HG02623 (cell line): ENCODE data around the gene SLC26A6.

Source experiments
- ATAC-seq: cut with Tn5 transposase; IDR thresholded peaks from one replicate; pipeline ENCODE4 v1.9.1; 2021; ENCODE audit warnings: moderate library complexity; ENCODE audit not compliant: unreplicated experiment

Gene SLC26A6

GRCh38 chr3:48635222-48636021, at the start of gene SLC26A6:
TSS of gene SLC26A6 (minus strand) at chr3:48635461. CDS start at chr3:48635393, 68 bp downstream.
- peak; percentile 85 for ATAC-seq

GRCh38 chr3:48684480-48685143, 49.4 kb upstream of the SLC26A6 start:
- no peak for ATAC-seq

DNA sequence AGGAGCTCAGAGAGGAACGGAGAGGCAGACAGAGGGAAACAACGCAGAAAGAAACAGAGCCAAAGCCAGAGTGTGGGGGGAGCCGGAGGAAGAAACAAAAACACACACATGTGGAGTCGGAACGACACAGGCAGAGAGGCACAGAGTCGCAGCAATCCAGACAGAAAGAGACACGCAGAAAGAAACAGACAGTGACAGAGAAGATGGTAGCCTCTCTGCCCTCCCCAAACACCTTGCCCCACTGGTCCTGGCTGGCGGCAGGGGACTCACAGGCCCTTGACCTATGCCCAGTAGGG, 48.7 kb upstream of the SLC26A6 start:
- no peak for ATAC-seq

DNA sequence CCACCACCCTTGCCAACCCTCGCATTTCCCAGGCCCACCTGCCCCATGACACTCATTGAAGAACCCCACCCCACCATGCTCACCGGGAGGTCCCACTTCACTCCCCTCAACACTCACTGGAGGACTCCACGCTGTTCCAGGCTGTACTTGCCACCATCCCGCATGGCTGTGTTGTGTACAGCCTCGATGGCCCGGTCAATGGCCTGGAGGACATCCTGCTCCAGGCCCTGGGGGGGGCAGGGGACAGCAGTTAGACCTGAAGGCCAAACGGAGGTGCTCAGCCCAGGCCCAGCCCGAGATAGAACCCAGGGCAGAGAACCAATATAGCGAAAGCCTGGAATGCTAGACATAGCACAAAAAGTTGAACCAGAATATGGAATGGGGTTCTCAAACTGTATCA, 47.5 kb upstream of the SLC26A6 start:
- ATAC-seq, result no peak

- ATAC-seq, result no peak
These were observed 46.8 kb upstream of the SLC26A6 start for GRCh38 chr3:48681974-48682610.

DNA sequence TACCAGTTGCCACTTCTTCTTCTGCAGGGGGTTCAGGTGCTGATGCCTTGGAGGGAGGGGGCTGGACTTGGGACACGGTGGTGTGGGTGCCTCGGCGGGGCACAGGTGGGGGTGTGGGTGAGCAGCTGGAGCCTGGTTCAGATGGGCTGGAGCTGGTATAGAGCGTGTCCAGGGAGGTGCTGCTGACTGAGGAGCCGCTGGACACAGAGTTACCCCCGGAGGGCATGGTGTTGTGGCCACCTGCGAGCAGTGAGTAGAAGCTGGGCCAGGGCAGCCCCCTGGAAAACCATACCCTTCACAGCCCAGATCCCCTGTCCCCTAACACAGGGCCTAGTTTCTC, 46.2 kb upstream of the SLC26A6 start:
- ATAC-seq, result no peak

- no peak for ATAC-seq
These were observed 45.7 kb upstream of the SLC26A6 start for GRCh38 chr3:48680811-48681540.

- ATAC-seq, result no peak
These were observed 44.4 kb upstream of the SLC26A6 start for GRCh38 chr3:48679411-48680391.

DNA sequence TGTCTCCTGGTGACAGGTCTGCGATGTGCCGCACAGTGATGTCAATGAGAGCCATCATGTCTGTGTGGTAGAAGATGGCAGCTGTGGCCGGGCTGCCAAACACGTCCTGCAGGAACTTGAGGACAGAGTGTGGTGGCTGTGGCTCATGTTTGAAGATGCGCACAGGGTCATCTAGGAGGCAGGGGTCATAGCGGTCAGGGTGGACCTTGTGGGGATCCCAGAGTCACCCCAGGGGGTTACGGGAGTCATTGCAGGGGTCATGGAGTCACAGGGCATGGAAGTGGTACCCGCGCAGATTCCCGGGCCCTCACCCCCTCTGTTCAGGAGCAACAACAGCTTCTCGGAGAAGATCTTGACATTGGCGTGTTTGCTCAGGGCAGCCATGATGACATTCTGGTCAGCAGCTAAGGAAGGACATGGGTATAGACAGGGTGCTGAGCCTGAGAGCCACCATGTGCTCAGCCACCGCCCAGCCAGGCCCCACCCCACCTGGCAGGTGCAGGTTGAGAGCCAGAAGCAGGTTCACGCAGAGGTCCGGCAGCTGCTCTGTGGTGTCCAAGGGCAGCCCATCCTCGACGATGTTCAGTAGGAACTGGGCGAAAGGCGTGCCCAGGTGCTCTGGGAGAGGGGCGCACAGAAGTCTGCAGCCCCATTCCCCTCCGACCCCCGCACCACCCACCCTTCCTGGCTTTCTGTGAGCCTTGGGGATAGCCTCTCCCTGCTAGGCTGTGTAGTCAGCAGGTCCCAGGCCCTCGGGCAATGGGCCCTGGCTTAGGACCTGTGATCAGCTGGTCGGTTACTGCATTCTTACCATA, 43.5 kb upstream of the SLC26A6 start:
- ATAC-seq, result no peak

- no peak for ATAC-seq
These were observed 42.8 kb upstream of the SLC26A6 start for GRCh38 chr3:48678056-48678455.

GRCh38 chr3:48674505-48674904, 39.2 kb upstream of the SLC26A6 start:
- ATAC-seq, result no peak

- no peak for ATAC-seq
These were observed 37.3 kb upstream of the SLC26A6 start for GRCh38 chr3:48672522-48672921.

DNA sequence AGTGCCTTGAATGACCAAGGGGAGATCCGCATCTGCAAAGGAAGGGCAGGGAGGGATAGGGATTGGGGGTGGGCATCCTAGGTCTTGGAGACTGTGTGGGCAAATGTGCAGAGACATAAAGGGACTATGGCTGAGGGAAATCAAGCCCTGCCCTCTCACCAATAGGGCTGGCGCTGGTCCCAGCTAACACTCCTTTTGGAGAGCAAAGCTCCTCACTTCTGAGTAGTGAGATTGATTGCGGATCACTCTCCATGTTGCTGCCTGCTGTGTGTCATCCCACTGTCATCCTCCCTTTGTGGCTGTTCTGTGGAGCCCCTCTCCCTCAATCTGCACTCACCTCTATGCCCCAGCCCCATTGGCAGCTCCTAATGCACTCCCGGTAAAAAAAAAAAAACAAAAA, 29.7 kb upstream of the SLC26A6 start:
- no peak for ATAC-seq

DNA sequence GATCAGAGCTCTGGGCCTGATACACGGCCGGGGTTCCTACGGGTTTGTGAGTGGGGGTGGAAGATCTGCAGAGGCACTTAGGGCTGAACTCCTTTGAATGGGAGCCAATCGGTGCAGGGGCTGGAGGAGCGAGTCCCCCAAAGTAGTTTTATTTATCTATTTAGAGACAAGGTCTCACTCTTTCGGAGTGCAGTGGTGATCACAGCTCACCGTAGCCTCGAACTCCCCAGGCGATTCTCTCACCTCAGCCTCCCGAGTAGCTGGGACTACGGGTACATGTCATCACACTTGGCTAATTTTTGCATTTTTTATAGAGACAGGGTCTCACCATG, 29.0 kb upstream of the SLC26A6 start:
- ATAC-seq, result no peak

GRCh38 chr3:48663489-48664312, 28.4 kb upstream of the SLC26A6 start:
- peak; percentile 79 for ATAC-seq

DNA sequence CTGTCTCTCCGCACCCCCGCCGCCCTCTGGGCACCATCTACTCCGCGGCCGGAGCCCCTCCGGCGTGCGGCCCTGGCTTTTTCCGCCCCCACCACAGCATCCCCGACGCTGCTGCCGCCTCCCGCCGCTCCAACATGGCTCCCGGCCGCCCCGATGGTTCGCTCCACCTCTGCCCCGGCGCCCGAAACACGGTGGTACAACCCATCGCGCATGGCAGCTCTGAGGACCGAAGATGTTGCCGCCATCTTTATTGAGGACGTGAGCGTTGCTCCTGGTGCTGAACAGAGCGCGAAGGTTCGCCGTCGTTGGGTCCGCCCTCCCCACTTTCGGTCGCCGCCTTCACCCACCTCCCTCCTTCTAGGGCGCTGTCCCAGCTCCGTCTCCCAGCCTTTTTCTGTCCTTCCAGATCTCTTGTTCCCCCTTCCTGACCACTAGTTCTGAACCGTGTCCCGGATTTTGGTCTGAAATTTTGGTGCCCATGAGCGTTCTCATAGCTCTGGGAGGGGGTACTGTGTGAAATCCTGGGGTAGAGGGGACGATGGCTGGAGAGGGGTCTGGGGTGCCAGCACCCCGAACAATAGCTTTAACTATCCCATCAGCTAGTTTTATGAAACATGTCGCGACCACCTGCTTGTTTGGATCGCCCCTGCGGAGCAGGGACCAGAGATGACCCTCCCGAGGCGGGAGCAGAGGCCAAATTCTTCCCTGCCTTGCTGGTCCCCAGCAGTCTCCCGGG, 27.7 kb upstream of the SLC26A6 start, which contains the start of gene CELSR3:
Gene CELSR3 (minus strand): TSS at position 134 of the 736 bp plus-strand sequence. CDS start 252 bp downstream, outside the sequence.
- ATAC-seq, result no peak

- ATAC-seq, result no peak
These were observed 27.0 kb upstream of the SLC26A6 start for GRCh38 chr3:48662145-48662752.
